ENCODE results near the gene CPB2. TPM values are rescaled to one million over a fixed set of nuclear protein-coding genes. Genes with fewer than 3 reads are reported as not detected.
A peak's percentile ranks its signal among the peaks of the same experiment; 100 is the strongest.

Gene CPB2
- total RNA-seq, 1 donor from 2014 or later, result not detected

- intact Hi-C loops (cut with micrococcal nuclease), result no loop called here
- ATAC-seq (ENCODE audit: low read depth) (no peak), DNase-seq (no peak)
- no peak overlapping the region for H3K4me3 Mint-ChIP-seq
- no peaks in the 10 kb centered on the region for H3K27me3 Mint-ChIP-seq
- ChIA-PET CTCF (interaction anchor here (1.2 kb wide), 1 partner anchor 17 kb away, joined by 6 read pairs; no protein-coding TSS in a partner anchor), POLR2A (no interaction called here)
- H3K27ac Mint-ChIP-seq, result no peak overlapping the region
- H3K36me3 Mint-ChIP-seq (ENCODE audit: low read depth), result peaks cover 87% of the 10 kb centered on the region
- H3K9me3 Mint-ChIP-seq, result no peaks in the 10 kb centered on the region
- H3K4me1 Mint-ChIP-seq, result peaks cover 2% of the 10 kb centered on the region
- TF ChIP-seq CTCF (IDR thresholded peaks at IDR 0.05), result no peak
Observed at GRCh38 chr13:46142776-46143175, 37.9 kb upstream of the CPB2 start.

- intact Hi-C loops (cut with micrococcal nuclease), result no loop called here
- H3K27ac Mint-ChIP-seq, result peak overlapping the region; percentile 61
- no peak for DNase-seq
- H3K4me3 Mint-ChIP-seq, result no peak overlapping the region
- no peaks in the 10 kb centered on the region for H3K27me3 Mint-ChIP-seq
- no peaks in the 10 kb centered on the region for H3K9me3 Mint-ChIP-seq
- POLR2A ChIA-PET, result no interaction called here
- H3K36me3 Mint-ChIP-seq (ENCODE audit: low read depth), result peaks cover 90% of the 10 kb centered on the region
- CTCF ChIA-PET, result interaction anchor here (1.0 kb wide), 1 partner anchor 13 kb away, joined by 3 read pairs; no protein-coding TSS in a partner anchor
- peaks cover 2% of the 10 kb centered on the region for H3K4me1 Mint-ChIP-seq
- ATAC-seq (ENCODE audit: low read depth), result no peak
- TF ChIP-seq CTCF (IDR thresholded peaks at IDR 0.05), result no peak
Observed at GRCh38 chr13:46140044-46140443, 35.2 kb upstream of the CPB2 start.

GRCh38 chr13:46137627-46138317, 32.9 kb upstream of the CPB2 start:
- no peaks in the 10 kb centered on the region for H3K9me3 Mint-ChIP-seq
- H3K4me1 Mint-ChIP-seq, result peaks cover 2% of the 10 kb centered on the region
- no peak overlapping the region for H3K4me3 Mint-ChIP-seq
- ChIA-PET CTCF (interaction anchor here (0.9 to 1.5 kb wide), 3 partner anchors 12 to 152 kb away, joined by 3 to 4 read pairs (median 4); no protein-coding TSS in a partner anchor), POLR2A (no interaction called here)
- no peak for DNase-seq
- TF ChIP-seq CTCF (IDR thresholded peaks at IDR 0.05), result no peak
- peak overlapping the region; percentile 30 for H3K27ac Mint-ChIP-seq
- ATAC-seq (ENCODE audit: low read depth), result no peak
- H3K36me3 Mint-ChIP-seq (ENCODE audit: low read depth), result peaks cover 88% of the 10 kb centered on the region
- intact Hi-C loops (cut with micrococcal nuclease), result loop anchor here (2.0 kb wide), 1 partner anchor 17 kb away; no protein-coding TSS in a partner anchor
- no peaks in the 10 kb centered on the region for H3K27me3 Mint-ChIP-seq

GRCh38 chr13:46136688-46137087, 31.9 kb upstream of the CPB2 start:
- DNase-seq (no peak), ATAC-seq (ENCODE audit: low read depth) (no peak)
- Mint-ChIP-seq H3K27me3 (no peaks in the 10 kb centered on the region), H3K4me3 (no peak overlapping the region), H3K27ac (no peak overlapping the region), H3K9me3 (no peaks in the 10 kb centered on the region), H3K4me1 (peaks cover 2% of the 10 kb centered on the region), H3K36me3 (ENCODE audit: low read depth) (peaks cover 89% of the 10 kb centered on the region)
- POLR2A ChIA-PET, result interaction anchor here (1.2 kb wide), 1 partner anchor 13 kb away, joined by 3 read pairs; no protein-coding TSS in a partner anchor
- intact Hi-C loops (cut with micrococcal nuclease), result no loop called here
- TF ChIP-seq CTCF (IDR thresholded peaks at IDR 0.05), result no peak
- CTCF ChIA-PET, result interaction anchor here (0.5 to 1.3 kb wide), 2 partner anchors 15 to 623 kb away, joined by 3 to 4 read pairs; no protein-coding TSS in a partner anchor

GRCh38 chr13:46134961-46135522, 30.2 kb upstream of the CPB2 start:
- intact Hi-C loops (cut with micrococcal nuclease), result no loop called here
- TF ChIP-seq CTCF (IDR thresholded peaks at IDR 0.05), result no peak
- CTCF ChIA-PET, result no interaction called here
- no peak for ATAC-seq (ENCODE audit: low read depth)
- Mint-ChIP-seq H3K4me3 (no peak overlapping the region), H3K27me3 (no peaks in the 10 kb centered on the region), H3K36me3 (ENCODE audit: low read depth) (peaks cover 91% of the 10 kb centered on the region), H3K27ac (peak overlapping the region; percentile 27), H3K4me1 (peaks cover 2% of the 10 kb centered on the region), H3K9me3 (no peaks in the 10 kb centered on the region)
- no peak for DNase-seq
- POLR2A ChIA-PET, result interaction anchor here (1.5 kb wide), 1 partner anchor 8 kb away, joined by 6 read pairs; no protein-coding TSS in a partner anchor
